Measurements from ENCODE around the gene RPL11.

DNA sequence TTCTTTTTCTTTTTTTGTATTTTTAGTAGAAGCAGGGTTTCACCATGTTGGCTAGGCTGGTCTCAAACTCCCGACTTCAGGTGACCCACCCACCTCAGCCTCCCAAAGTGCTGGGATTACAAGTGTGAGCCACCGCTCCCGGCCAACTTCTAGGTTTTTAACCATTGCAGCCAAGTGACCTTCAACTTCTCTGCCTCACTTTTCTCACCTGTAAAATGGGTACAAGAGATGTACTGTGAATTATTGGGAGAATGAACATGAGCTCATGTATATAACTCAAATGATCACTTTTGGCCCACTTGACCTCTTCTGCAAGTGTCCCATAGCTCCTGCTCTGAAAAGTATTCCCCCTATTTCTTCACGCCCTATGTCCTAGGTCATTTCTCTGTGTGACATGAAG is 11.8 kb upstream of the RPL11 start:
- TF ChIP-seq, protein P1, sequence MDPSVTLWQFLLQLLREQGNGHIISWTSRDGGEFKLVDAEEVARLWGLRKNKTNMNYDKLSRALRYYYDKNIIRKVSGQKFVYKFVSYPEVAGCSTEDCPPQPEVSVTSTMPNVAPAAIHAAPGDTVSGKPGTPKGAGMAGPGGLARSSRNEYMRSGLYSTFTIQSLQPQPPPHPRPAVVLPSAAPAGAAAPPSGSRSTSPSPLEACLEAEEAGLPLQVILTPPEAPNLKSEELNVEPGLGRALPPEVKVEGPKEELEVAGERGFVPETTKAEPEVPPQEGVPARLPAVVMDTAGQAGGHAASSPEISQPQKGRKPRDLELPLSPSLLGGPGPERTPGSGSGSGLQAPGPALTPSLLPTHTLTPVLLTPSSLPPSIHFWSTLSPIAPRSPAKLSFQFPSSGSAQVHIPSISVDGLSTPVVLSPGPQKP (IDR thresholded peaks at IDR 0.05; ENCODE audit: low read depth, low read length): no peak
- TF ChIP-seq ZNF24 (IDR thresholded peaks at IDR 0.05) (no peak), SIN3A (IDR thresholded peaks at IDR 0.05; ENCODE audit: low read depth, low read length) (no peak), RUNX3 (IDR thresholded peaks at IDR 0.05; ENCODE audit: low read length) (no peak), CREB1 (IDR thresholded peaks at IDR 0.05; ENCODE audit: low read depth) (no peak), ZNF217 (IDR thresholded peaks at IDR 0.05) (no peak)
- TF ChIP-seq, protein P2, sequence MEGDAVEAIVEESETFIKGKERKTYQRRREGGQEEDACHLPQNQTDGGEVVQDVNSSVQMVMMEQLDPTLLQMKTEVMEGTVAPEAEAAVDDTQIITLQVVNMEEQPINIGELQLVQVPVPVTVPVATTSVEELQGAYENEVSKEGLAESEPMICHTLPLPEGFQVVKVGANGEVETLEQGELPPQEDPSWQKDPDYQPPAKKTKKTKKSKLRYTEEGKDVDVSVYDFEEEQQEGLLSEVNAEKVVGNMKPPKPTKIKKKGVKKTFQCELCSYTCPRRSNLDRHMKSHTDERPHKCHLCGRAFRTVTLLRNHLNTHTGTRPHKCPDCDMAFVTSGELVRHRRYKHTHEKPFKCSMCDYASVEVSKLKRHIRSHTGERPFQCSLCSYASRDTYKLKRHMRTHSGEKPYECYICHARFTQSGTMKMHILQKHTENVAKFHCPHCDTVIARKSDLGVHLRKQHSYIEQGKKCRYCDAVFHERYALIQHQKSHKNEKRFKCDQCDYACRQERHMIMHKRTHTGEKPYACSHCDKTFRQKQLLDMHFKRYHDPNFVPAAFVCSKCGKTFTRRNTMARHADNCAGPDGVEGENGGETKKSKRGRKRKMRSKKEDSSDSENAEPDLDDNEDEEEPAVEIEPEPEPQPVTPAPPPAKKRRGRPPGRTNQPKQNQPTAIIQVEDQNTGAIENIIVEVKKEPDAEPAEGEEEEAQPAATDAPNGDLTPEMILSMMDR (IDR thresholded peaks at IDR 0.05 in 2 of 3, conservative IDR thresholded peaks at IDR 0.05 in 1 of 3; ENCODE audit: control insufficient read depth in 2 of 3, extremely low read depth in 1 of 3, insufficient read depth in 1 of 3, low read depth in 3 of 3, low read length in 3 of 3): no peak
- TF ChIP-seq, protein P3, sequence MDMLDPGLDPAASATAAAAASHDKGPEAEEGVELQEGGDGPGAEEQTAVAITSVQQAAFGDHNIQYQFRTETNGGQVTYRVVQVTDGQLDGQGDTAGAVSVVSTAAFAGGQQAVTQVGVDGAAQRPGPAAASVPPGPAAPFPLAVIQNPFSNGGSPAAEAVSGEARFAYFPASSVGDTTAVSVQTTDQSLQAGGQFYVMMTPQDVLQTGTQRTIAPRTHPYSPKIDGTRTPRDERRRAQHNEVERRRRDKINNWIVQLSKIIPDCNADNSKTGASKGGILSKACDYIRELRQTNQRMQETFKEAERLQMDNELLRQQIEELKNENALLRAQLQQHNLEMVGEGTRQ (IDR thresholded peaks at IDR 0.05; ENCODE audit: borderline replicate concordance, low read depth, low read length): no peak
- TF ChIP-seq, protein P4, sequence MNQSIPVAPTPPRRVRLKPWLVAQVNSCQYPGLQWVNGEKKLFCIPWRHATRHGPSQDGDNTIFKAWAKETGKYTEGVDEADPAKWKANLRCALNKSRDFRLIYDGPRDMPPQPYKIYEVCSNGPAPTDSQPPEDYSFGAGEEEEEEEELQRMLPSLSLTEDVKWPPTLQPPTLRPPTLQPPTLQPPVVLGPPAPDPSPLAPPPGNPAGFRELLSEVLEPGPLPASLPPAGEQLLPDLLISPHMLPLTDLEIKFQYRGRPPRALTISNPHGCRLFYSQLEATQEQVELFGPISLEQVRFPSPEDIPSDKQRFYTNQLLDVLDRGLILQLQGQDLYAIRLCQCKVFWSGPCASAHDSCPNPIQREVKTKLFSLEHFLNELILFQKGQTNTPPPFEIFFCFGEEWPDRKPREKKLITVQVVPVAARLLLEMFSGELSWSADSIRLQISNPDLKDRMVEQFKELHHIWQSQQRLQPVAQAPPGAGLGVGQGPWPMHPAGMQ (IDR thresholded peaks at IDR 0.05; ENCODE audit: borderline replicate concordance): no peak
- TF ChIP-seq, protein P5, sequence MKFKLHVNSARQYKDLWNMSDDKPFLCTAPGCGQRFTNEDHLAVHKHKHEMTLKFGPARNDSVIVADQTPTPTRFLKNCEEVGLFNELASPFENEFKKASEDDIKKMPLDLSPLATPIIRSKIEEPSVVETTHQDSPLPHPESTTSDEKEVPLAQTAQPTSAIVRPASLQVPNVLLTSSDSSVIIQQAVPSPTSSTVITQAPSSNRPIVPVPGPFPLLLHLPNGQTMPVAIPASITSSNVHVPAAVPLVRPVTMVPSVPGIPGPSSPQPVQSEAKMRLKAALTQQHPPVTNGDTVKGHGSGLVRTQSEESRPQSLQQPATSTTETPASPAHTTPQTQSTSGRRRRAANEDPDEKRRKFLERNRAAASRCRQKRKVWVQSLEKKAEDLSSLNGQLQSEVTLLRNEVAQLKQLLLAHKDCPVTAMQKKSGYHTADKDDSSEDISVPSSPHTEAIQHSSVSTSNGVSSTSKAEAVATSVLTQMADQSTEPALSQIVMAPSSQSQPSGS (IDR thresholded peaks at IDR 0.05; ENCODE audit: low read length): no peak

Data from GM12878 (cell line).